Caco-2 (cell line): ENCODE data around the gene CNKSR1. TPM values are rescaled to one million over a fixed set of nuclear protein-coding genes. Genes with fewer than 3 reads are reported as not detected.

ENCODE experiments used
- BruUV-seq: library from RNA; stranded (reverse); fragments of 400-500 nt; replicated peaks from 2 replicates; lab custom pipeline; 2021; lab: Mats Ljungman, UMichigan
- CTCF ChIA-PET: fragments of 300-600 bp; sonication (Branson Sonifier 250); formaldehyde crosslinking; loops from one replicate; lab custom pipeline; 2022; ENCODE audit warnings: antibody characterized with exemption; lab: Charles Lee
- POLR2A ChIA-PET: fragments of 300-600 bp; sonication (Branson Sonifier 250); formaldehyde crosslinking; loops from one replicate; lab custom pipeline; 2022; ENCODE audit warnings: antibody characterized with exemption; lab: Charles Lee
- DNase-seq, 2 experiments: peaks; one replicate each; pipeline versions ENCODE4 v3.0.0 to v3.0.0-alpha.2; 2020 to 2022
- H3K27me3 ChIP-seq: replicated peaks from 2 replicates; pipeline ENCODE4 v1.6.0; 2011; ENCODE audit warnings: low read length; ENCODE audit not compliant: control insufficient read depth, insufficient read depth
- H3K36me3 ChIP-seq: 2 replicates; pipeline ENCODE4 v1.5.1; 2011; ENCODE audit warnings: low read length; ENCODE audit not compliant: control insufficient read depth, insufficient read depth
- H3K4me1 ChIP-seq: fragments of 250-450 bp; sonication (Bioruptor Pico); 2 replicates; pipeline ENCODE4 v1.5.1; 2020; ENCODE audit warnings: mild to moderate bottlenecking
- H3K4me3 ChIP-seq: 2 replicates; pipeline ENCODE4 v1.5.1; 2011; ENCODE audit warnings: low read depth, mild to moderate bottlenecking, control low read depth, low read length
- H3K9me3 ChIP-seq: fragments of 250-450 bp; sonication (Bioruptor Pico); 2 replicates; pipeline ENCODE4 v1.5.1; 2020; ENCODE audit warnings: mild to moderate bottlenecking, moderate library complexity
- H3K27ac Mint-ChIP-seq: one replicate; pipeline ENCODE4 v1.8.0; 2022; ENCODE audit warnings: mixed read lengths; ENCODE audit not compliant: unreplicated experiment
- H3K27me3 Mint-ChIP-seq: one replicate; pipeline ENCODE4 v1.8.0; 2022; ENCODE audit warnings: mixed read lengths; ENCODE audit not compliant: insufficient read depth, unreplicated experiment
- H3K36me3 Mint-ChIP-seq: one replicate; pipeline ENCODE4 v1.8.0; 2022; ENCODE audit warnings: mild to moderate bottlenecking, mixed read lengths; ENCODE audit not compliant: insufficient read depth, unreplicated experiment
- H3K4me1 Mint-ChIP-seq: one replicate; pipeline ENCODE4 v1.8.0; 2022; ENCODE audit warnings: low read depth, mixed read lengths; ENCODE audit not compliant: unreplicated experiment
- H3K4me3 Mint-ChIP-seq: one replicate; pipeline ENCODE4 v1.8.0; 2022; ENCODE audit warnings: mild to moderate bottlenecking, moderate library complexity, mixed read lengths; ENCODE audit not compliant: unreplicated experiment
- H3K9me3 Mint-ChIP-seq: one replicate; pipeline ENCODE4 v1.8.0; 2022; ENCODE audit warnings: mixed read lengths; ENCODE audit not compliant: unreplicated experiment
- intact Hi-C: fragments of 100-400 bp; cut with micrococcal nuclease; formaldehyde crosslinking; loops from one replicate; pipeline ENCODE4 v1.10.0; 2022; ENCODE audit not compliant: unreplicated experiment
- total RNA-seq: library from RNA; stranded (reverse); gene quantifications from 2 replicates; pipeline ENCODE4 v1.2.3, GENCODE V29; 2022
- TF ChIP-seq, protein P1 (sequence below), 2 experiments: fragments of 200-600 bp in 1 of 2; IDR thresholded peaks; 1 replicate in 1 of 2; 2 replicates in 1 of 2; pipeline versions ENCODE4 v1.5.1 to v1.8.0; 2011 to 2022; ENCODE audit warnings: antibody characterized with exemption in 1 of 2, control low read depth in 1 of 2, inconsistent platforms in 1 of 2, low read depth in 1 of 2, low read length in 1 of 2, mild to moderate bottlenecking in 1 of 2, moderate library complexity in 1 of 2; ENCODE audit not compliant: insufficient read depth in 1 of 2, severe bottlenecking in 1 of 2, unreplicated experiment in 1 of 2

CNKSR1 gene
- total RNA-seq, 1 experiment from 2014 or later, result 16.1 TPM

DNA sequence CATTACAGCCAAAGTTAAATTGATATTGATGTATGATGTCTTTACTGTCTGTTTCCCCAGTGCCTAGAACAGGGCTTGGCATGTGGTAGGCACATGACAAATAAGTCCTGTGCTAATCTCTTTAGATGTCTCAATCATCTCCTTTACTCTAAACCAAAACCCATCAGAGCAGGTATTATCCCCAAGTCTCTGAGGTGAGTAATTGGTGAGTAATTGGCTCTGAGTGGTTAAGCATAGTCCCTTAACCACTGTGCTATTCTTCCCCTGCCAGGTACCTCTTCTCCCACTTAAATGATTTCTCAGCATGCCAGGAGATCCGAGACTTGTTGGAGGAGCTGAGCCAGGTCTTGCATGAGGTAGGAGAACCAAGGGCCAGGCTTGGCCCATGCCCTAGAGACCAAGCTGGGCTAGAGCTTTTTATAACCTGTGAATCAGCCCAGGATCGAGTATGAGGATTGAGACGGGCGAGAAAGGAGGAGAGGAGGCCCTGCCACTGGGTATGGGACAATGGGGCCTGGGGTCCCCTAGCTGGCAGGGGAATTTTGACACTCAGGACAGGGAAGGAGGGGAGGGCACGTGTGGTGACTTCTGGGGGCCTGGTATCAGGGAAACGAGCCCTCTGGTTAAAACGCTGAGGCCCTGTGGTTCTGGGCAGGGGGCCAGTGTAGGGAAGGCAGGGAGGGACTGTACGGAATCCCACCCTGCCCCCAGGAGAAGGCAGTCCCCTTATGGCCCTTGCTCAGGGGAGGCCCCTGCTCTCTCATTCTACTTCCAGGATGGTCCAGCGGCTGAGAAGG is 4.5 kb downstream of the CNKSR1 start:
- no peaks in the 10 kb centered on the region for H3K4me1 ChIP-seq
- intact Hi-C loops, result no loop called here
- Mint-ChIP-seq H3K27ac (no peak overlapping the region), H3K36me3 (peaks cover 5% of the 10 kb centered on the region), H3K4me1 (peaks cover 7% of the 10 kb centered on the region), H3K9me3 (no peaks in the 10 kb centered on the region), H3K27me3 (no peaks in the 10 kb centered on the region), H3K4me3 (no peak overlapping the region)
- ChIA-PET POLR2A (no interaction called here), CTCF (no interaction called here)
- no peak for DNase-seq
- H3K4me3 ChIP-seq, result no peak overlapping the region
- TF ChIP-seq, protein P1, sequence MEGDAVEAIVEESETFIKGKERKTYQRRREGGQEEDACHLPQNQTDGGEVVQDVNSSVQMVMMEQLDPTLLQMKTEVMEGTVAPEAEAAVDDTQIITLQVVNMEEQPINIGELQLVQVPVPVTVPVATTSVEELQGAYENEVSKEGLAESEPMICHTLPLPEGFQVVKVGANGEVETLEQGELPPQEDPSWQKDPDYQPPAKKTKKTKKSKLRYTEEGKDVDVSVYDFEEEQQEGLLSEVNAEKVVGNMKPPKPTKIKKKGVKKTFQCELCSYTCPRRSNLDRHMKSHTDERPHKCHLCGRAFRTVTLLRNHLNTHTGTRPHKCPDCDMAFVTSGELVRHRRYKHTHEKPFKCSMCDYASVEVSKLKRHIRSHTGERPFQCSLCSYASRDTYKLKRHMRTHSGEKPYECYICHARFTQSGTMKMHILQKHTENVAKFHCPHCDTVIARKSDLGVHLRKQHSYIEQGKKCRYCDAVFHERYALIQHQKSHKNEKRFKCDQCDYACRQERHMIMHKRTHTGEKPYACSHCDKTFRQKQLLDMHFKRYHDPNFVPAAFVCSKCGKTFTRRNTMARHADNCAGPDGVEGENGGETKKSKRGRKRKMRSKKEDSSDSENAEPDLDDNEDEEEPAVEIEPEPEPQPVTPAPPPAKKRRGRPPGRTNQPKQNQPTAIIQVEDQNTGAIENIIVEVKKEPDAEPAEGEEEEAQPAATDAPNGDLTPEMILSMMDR (IDR thresholded peaks at IDR 0.05; ENCODE audit: insufficient read depth in 1 of 2, low read depth in 1 of 2, low read length in 1 of 2, severe bottlenecking in 1 of 2, unreplicated experiment in 1 of 2), result no peak
- no TSS peak for BruUV-seq
- H3K36me3 ChIP-seq, result peaks cover 1% of the 10 kb centered on the region; the same call in 1 of the 2 replicates
- no peaks in the 10 kb centered on the region for H3K27me3 ChIP-seq
- H3K9me3 ChIP-seq, result no peaks in the 10 kb centered on the region

DNA sequence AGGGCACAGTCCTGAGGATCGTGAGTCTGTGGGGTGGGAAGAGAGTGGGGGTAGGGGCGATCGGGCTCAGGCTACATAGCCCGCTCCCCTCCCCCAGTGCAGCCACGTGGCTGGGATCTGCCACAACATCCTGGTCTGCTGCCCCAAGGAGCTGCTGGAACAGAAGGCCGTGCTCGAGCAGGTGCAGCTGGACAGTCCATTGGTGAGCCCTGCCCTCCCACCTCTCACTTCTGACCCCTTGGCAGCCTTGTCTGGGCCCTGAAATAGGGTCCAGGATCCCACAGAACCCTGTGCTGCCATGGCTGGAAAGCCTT is 5.0 kb downstream of the CNKSR1 start:
- DNase-seq, result no peak
- H3K9me3 Mint-ChIP-seq, result no peaks in the 10 kb centered on the region
- CTCF ChIA-PET, result no interaction called here

DNA sequence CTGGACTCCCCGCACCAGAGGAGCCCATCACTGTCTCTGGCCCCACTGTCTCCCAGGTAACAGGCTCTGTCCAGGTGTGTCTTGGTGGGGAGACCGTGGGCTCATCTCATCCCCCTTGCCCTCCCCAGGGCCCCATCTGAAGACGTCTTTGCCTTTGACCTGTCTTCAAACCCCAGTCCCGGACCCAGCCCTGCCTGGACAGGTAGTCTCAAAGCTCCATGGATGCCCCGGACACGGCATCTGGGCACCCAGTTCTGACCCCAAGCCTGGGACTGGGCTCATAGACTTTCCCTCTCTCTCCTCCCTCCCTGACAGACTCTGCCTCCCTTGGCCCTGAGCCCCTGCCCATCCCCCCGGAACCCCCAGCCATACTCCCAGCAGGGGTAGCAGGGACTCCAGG is 6.8 kb downstream of the CNKSR1 start:
- Histone ChIP-seq H3K9me3 (no peaks in the 10 kb centered on the region), H3K4me1 (no peaks in the 10 kb centered on the region), H3K4me3 (no peak overlapping the region), H3K27me3 (no peaks in the 10 kb centered on the region), H3K36me3 (peaks cover 1% of the 10 kb centered on the region; the same call in 1 of the 2 replicates)
- H3K27ac Mint-ChIP-seq, result no peak overlapping the region
- TF ChIP-seq, protein P1 (IDR thresholded peaks at IDR 0.05; ENCODE audit: insufficient read depth in 1 of 2, low read depth in 1 of 2, low read length in 1 of 2, severe bottlenecking in 1 of 2, unreplicated experiment in 1 of 2), result no peak
- intact Hi-C loops, result no loop called here
- no peaks in the 10 kb centered on the region for H3K27me3 Mint-ChIP-seq
- POLR2A ChIA-PET, result no interaction called here
- no peaks in the 10 kb centered on the region for H3K4me1 Mint-ChIP-seq
- H3K9me3 Mint-ChIP-seq, result no peaks in the 10 kb centered on the region
- DNase-seq, result no peak
- CTCF ChIA-PET, result no interaction called here
- no TSS peak for BruUV-seq
- H3K4me3 Mint-ChIP-seq, result no peak overlapping the region
- peaks cover 5% of the 10 kb centered on the region for H3K36me3 Mint-ChIP-seq

More for the DNA sequence above, 5.0 kb downstream of the CNKSR1 start:
- intact Hi-C loops, result no loop called here
- Histone ChIP-seq H3K9me3 (no peaks in the 10 kb centered on the region), H3K4me3 (no peak overlapping the region), H3K36me3 (peaks cover 1% of the 10 kb centered on the region; the same call in 1 of the 2 replicates), H3K4me1 (no peaks in the 10 kb centered on the region), H3K27me3 (no peaks in the 10 kb centered on the region)
- H3K4me3 Mint-ChIP-seq, result no peak overlapping the region
- H3K27ac Mint-ChIP-seq, result no peak overlapping the region
- TF ChIP-seq, protein P1 (IDR thresholded peaks at IDR 0.05; ENCODE audit: insufficient read depth in 1 of 2, low read depth in 1 of 2, low read length in 1 of 2, severe bottlenecking in 1 of 2, unreplicated experiment in 1 of 2), result no peak
- no TSS peak for BruUV-seq
- no peaks in the 10 kb centered on the region for H3K27me3 Mint-ChIP-seq
- peaks cover 5% of the 10 kb centered on the region for H3K36me3 Mint-ChIP-seq
- POLR2A ChIA-PET, result no interaction called here
- H3K4me1 Mint-ChIP-seq, result peaks cover 7% of the 10 kb centered on the region
